Subcutaneous adipose tissue (tissue), 4 donors: Measurements from ENCODE around the gene NFATC2. TPM values are rescaled to one million over a fixed set of nuclear protein-coding genes. Genes with fewer than 3 reads are reported as not detected.

ENCODE experiments used
- total RNA-seq, 4 donors: library from RNA; depleted of rRNA; stranded (reverse); fragments of >200 nt; gene quantifications; one replicate each; pipeline ENCODE4 v1.1.0, GENCODE V29; 2016
- TF ChIP-seq, protein P1 (sequence below): fragments of 450-650 bp; IDR thresholded peaks from one replicate; pipeline ENCODE4 v1.5.1; 2016; ENCODE audit warnings: low read depth, mild to moderate bottlenecking, control low read depth, antibody characterized with exemption, moderate library complexity

The NFATC2 gene
- total RNA-seq, 4 donors from 2014 or later = 2.3 to 7.5 (median 5.8) TPM

DNA sequence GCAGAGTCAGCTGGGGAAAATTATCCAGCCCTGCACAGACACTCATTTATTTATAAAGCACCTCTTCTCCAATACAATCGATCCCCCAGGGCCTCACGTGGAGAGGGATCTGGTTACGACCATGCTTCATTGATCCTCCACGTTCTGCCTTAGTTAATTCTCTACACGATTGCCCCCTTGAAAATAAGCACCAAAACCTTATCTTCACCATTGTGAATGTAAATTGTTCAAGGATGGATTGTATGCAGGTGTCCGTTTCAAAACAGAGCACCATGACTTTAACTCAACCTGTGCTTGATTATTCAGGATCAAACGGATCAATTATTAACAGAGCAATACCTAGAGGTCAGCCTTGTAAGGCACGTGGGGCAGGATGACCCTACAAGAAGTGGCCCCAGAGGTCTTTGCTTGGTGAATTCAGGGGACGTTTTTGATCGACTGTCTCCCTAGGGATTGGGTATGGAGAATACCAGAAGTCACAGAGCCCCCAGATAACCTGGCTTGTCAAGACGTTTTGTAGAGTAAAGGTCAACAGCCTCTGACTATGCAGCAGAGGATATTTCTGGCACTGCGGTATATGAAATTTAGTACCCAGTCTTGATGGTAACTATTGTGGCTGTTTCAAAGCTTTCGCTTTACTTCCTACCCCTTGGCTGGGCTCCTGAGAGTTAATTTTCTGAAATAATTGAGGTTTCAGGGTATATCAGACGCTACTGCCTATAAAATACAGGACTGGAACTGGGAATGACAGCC, 112.1 kb downstream of the NFATC2 start:
- TF ChIP-seq, protein P1, sequence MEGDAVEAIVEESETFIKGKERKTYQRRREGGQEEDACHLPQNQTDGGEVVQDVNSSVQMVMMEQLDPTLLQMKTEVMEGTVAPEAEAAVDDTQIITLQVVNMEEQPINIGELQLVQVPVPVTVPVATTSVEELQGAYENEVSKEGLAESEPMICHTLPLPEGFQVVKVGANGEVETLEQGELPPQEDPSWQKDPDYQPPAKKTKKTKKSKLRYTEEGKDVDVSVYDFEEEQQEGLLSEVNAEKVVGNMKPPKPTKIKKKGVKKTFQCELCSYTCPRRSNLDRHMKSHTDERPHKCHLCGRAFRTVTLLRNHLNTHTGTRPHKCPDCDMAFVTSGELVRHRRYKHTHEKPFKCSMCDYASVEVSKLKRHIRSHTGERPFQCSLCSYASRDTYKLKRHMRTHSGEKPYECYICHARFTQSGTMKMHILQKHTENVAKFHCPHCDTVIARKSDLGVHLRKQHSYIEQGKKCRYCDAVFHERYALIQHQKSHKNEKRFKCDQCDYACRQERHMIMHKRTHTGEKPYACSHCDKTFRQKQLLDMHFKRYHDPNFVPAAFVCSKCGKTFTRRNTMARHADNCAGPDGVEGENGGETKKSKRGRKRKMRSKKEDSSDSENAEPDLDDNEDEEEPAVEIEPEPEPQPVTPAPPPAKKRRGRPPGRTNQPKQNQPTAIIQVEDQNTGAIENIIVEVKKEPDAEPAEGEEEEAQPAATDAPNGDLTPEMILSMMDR = no peak

DNA sequence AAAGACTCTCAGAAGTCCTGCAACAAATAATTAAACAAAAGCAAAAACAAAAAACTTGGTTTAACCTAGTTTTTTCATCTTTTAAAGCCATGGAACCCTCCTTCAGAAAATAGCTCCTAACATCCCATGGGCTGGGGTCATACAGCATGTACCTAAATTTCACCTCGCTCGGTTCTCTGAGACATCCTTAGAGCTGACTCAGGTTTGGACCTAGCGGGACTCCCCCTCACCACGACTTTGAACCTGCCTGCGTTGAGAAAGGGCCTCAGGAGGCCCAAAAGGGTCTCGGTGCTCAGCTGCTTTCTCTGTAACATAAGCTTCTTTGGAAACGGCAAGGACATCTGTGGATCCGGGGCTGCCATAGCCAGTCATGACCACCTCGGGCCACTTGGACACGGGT, 112.8 kb downstream of the NFATC2 start:
- TF ChIP-seq, protein P1 = no peak

DNA sequence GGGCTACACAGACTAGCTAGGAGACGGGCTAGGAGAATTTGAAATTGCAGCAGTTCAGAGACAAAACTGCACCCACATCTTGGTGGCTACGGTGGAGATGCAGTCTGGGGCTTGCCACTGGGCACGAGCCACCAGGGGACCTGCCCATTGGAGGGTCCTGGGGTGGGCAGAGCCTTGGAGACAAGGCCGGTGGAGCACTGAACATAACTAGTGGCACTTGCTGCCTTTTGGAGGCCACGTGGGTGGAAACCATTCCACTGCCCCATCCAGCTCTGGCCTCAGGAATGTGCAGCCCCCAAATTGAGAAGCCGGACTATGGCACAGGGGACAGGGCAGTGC, 113.4 kb downstream of the NFATC2 start:
- TF ChIP-seq, protein P1 = no peak

- TF ChIP-seq, protein P1 = no peak
Measured at GRCh38 chr20:51428401-51429143, 113.9 kb downstream of the NFATC2 start.

DNA sequence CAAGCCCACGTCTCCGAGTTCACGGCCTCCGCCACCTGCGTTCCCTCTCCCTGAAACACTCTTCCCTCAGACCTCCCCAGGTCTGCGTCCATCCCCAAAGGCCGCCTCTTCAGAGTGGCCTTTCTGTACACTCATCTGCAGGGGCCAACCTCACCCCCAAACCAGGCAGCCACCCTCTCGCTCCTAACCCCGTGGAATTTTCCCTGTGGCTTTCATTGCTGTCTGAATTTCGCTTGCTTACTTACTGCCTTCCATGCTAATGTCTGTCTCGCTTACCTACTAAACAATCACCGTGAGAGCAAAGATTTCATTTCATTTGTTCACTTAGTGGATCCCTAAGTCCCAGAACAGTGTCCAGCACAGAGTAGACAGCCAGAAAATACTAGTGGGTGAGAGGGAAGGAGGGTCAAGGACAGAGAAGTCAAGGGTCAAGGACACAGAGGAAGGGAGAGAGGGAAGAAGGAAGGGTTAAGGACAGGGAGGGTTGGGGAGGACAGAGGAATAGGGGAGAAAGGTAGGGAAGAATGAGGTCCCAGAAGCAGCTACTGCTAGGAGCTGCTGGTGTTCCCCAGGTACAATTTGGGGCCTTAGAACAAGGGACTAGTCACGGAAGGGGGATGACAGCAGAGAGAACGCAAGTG, 114.7 kb downstream of the NFATC2 start:
- TF ChIP-seq, protein P1 = no peak

GRCh38 chr20:51426718-51427650, 115.5 kb downstream of the NFATC2 start:
- TF ChIP-seq, protein P1 = no peak
